Panc1 (cell line): Measurements from ENCODE around the gene WDR83. TPM values are rescaled to one million over a fixed set of nuclear protein-coding genes. Genes with fewer than 3 reads are reported as not detected.
A peak's percentile ranks its signal among the peaks of the same experiment; 100 is the strongest.

ENCODE experiments used
- ATAC-seq: fragments of 200-7000 bp; cut with Tn5 transposase; 2 replicates; pipeline ENCODE4 v1.9.1; 2020; ENCODE audit warnings: mild to moderate bottlenecking, moderate library complexity
- BruUV-seq: library from RNA; stranded (reverse); fragments of 400-500 nt; replicated peaks from 2 replicates; lab custom pipeline; 2021; lab: Mats Ljungman, UMichigan
- CTCF ChIA-PET: fragments of 300-600 bp; sonication (Branson Sonifier 250); formaldehyde crosslinking; loops from one replicate; lab custom pipeline; 2022; ENCODE audit warnings: antibody characterized with exemption; lab: Charles Lee
- POLR2A ChIA-PET: fragments of 300-600 bp; sonication (Branson Sonifier 250); formaldehyde crosslinking; loops from one replicate; lab custom pipeline; 2022; ENCODE audit warnings: antibody characterized with exemption; lab: Charles Lee
- DNase-seq: peaks from one replicate; pipeline ENCODE4 v3.0.0-alpha.2; 2010; ENCODE audit warnings: low read depth, low spot score
- H3K27ac ChIP-seq: 2 replicates; pipeline ENCODE4 v1.5.1; 2011; ENCODE audit warnings: mild to moderate bottlenecking, low read length, inconsistent platforms
- H3K27me3 ChIP-seq: fragments of 200-500 bp; sonication (Bioruptor generic); 2 replicates; pipeline ENCODE4 v1.6.0; 2014; ENCODE audit warnings: low read length, inconsistent platforms; ENCODE audit not compliant: control insufficient read depth, insufficient read depth
- H3K36me3 ChIP-seq: fragments of 200-500 bp; sonication (Bioruptor generic); 2 replicates; pipeline ENCODE4 v1.5.1; 2014; ENCODE audit warnings: inconsistent platforms, mild to moderate bottlenecking, low read length, moderate library complexity; ENCODE audit not compliant: control insufficient read depth, insufficient read depth
- H3K4me1 ChIP-seq: 2 replicates; pipeline ENCODE4 v1.5.1; 2011; ENCODE audit warnings: inconsistent platforms, mild to moderate bottlenecking, low read length, moderate library complexity; ENCODE audit not compliant: control insufficient read depth, insufficient read depth
- H3K4me3 ChIP-seq, 2 experiments: 2 replicates each; pipeline ENCODE4 v1.5.1; 2011 to 2012; ENCODE audit warnings: low read depth in 2 of 2, low read length in 2 of 2, mild to moderate bottlenecking in 2 of 2, inconsistent platforms in 1 of 2, moderate library complexity in 1 of 2
- H3K9me3 ChIP-seq: fragments of 200-500 bp; sonication (Bioruptor generic); 2 replicates; pipeline ENCODE4 v1.5.1; 2014; ENCODE audit warnings: low read depth, mild to moderate bottlenecking, inconsistent platforms, low read length, moderate library complexity; ENCODE audit not compliant: control insufficient read depth, insufficient read depth
- CTCF ChIP-seq: fragments of 450-650 bp; IDR thresholded peaks from 2 replicates; pipeline ENCODE4 v1.5.1; 2017; ENCODE audit warnings: mild to moderate bottlenecking
- POLR2AphosphoS5 ChIP-seq: IDR thresholded peaks from 2 replicates; pipeline ENCODE4 v1.6.1; 2012; ENCODE audit warnings: mild to moderate bottlenecking, low read depth, low read length, moderate library complexity
- REST ChIP-seq, 2 experiments: IDR thresholded peaks; 2 replicates each; pipeline ENCODE4 v1.6.1; 2011 to 2012; ENCODE audit warnings: low read depth in 2 of 2, control low read depth in 1 of 2, low read length in 1 of 2, mild to moderate bottlenecking in 1 of 2, moderate library complexity in 1 of 2; ENCODE audit not compliant: insufficient read depth in 1 of 2
- SIN3A ChIP-seq: IDR thresholded peaks from 2 replicates; pipeline ENCODE4 v1.6.1; 2012; ENCODE audit warnings: low read depth, mild to moderate bottlenecking, low read length, moderate library complexity, borderline replicate concordance; ENCODE audit not compliant: insufficient read depth
- TCF7L2 ChIP-seq: IDR thresholded peaks from 2 replicates; pipeline ENCODE4 v1.6.1; 2011; ENCODE audit warnings: mild to moderate bottlenecking, low read depth, low read length, inconsistent platforms
- in situ Hi-C: cut with HindIII; loops from 2 replicates; pipeline ENCODE4 v1.10.0; 2016; ENCODE audit warnings: low sequenced_read_pairs, low pct_unique_long_range_greater_than_20kb
- intact Hi-C: fragments of 100-400 bp; cut with micrococcal nuclease; formaldehyde crosslinking; loops from one replicate; pipeline ENCODE4 v1.10.0; 2022; ENCODE audit not compliant: unreplicated experiment
- total RNA-seq: library from RNA; stranded (reverse); gene quantifications from one replicate; pipeline ENCODE4 v1.2.1, GENCODE V29; 2021; ENCODE audit not compliant: unreplicated experiment

WDR83 gene
- total RNA-seq, 1 experiment from 2014 or later, result 10.8 TPM

DNA sequence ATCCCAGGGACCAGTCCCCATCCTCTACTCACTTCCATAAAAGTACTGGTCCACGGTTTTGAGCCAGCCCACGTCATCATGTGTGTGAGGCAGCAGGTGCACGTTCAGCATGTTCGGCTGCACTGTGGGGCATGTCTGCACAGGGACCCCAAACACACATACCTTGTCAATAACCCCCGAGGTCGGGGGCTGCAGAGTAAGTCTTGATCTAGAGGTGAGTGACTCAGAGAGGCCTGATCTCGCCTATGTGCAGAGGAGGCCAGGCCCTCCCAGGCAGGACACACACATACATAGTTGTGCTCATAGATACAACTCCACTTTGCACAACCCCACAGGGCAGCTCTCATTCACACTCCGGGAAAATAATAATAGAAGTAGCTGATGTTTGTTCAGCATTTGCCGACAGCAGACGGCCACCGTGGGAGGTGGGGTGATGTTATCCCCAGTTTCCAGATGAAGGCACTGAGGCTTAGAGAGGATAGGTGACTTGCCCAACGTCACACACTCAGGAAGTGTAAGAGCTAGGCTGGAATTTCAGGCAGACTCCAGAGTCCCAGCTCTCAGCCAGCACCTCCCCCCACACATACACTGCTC, 839 bp upstream of the WDR83 start:
- DNase-seq (no peak), ATAC-seq (no peak)
- in situ Hi-C loops, result no loop called here
- Histone ChIP-seq H3K27me3 (no peaks in the 10 kb centered on the region), H3K27ac (peak overlapping the region; percentile 79), H3K36me3 (peaks cover 3% of the 10 kb centered on the region; the same call in 1 of the 2 replicates), H3K9me3 (no peaks in the 10 kb centered on the region), H3K4me1 (peaks cover 3% of the 10 kb centered on the region), H3K4me3 (peak overlapping the region; percentile 82 to 84)
- CTCF ChIA-PET, result no interaction called here
- POLR2A ChIA-PET, result no interaction called here
- intact Hi-C loops, result no loop called here
- TF ChIP-seq TCF7L2, result no peak
- BruUV-seq, result no TSS peak

DNA sequence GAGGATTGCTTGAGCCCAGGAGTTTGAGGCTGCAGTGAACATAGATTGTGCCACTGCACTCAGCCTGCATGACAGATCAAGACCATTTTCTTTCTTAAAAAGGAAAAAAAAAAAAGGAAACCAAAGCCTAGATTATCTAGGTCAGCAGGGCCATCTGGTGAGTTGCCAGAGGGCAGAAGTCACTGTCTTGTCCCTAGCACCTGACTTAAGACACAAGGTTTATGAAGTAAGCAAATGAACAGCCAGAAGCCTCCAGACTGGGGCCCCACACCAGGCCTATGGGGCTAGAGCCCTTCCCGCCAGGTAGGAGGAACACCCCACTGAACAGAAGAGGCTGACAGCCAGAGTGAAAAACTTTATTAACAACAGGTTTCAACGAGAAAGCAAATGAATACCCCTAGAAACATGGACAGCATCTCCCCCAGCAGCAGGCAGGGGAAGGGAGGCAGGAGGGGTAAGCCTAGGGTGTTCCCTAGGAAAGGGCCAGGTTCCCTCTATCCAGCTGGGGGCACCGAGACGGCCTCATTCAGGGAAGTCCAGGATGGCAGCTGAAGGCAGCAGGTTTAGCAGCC, 1.2 kb downstream of the WDR83 start:
- Histone ChIP-seq H3K4me3 (peak overlapping the region in 1 of 2 experiments; percentile 93; a peak in 2 of 4 replicates), H3K27ac (no peak overlapping the region), H3K27me3 (no peaks in the 10 kb centered on the region), H3K9me3 (no peaks in the 10 kb centered on the region), H3K36me3 (peaks cover 3% of the 10 kb centered on the region; the same call in 1 of the 2 replicates), H3K4me1 (peaks cover 3% of the 10 kb centered on the region)
- ATAC-seq, result no peak
- intact Hi-C loops, result no loop called here
- DNase-seq, result no peak
- no TSS peak for BruUV-seq
- ChIA-PET CTCF (no interaction called here), POLR2A (no interaction called here)
- TF ChIP-seq POLR2AphosphoS5 (no peak), CTCF (no peak), SIN3A (no peak), REST (IDR thresholded peaks at IDR 0.05; ENCODE audit: insufficient read depth in 1 of 2, low read depth in 2 of 2, low read length in 1 of 2) (no peak), TCF7L2 (no peak)
- in situ Hi-C loops, result no loop called here

GRCh38 chr19:12668346-12668745, 1.7 kb downstream of the WDR83 start:
- Histone ChIP-seq H3K27me3 (no peaks in the 10 kb centered on the region), H3K27ac (peak overlapping the region; percentile 98), H3K36me3 (peaks cover 3% of the 10 kb centered on the region; the same call in 1 of the 2 replicates), H3K9me3 (no peaks in the 10 kb centered on the region), H3K4me3 (peak overlapping the region; percentile 87 to 93), H3K4me1 (peaks cover 3% of the 10 kb centered on the region)
- no peak for DNase-seq
- no peak for ATAC-seq
- TF ChIP-seq CTCF, result no peak
- no peak for TF ChIP-seq TCF7L2
- no peak for TF ChIP-seq POLR2AphosphoS5
- no peak for TF ChIP-seq SIN3A
- TF ChIP-seq REST (IDR thresholded peaks at IDR 0.05; ENCODE audit: insufficient read depth in 1 of 2, low read depth in 2 of 2, low read length in 1 of 2), result no peak
- intact Hi-C loops, result no loop called here
- no TSS peak for BruUV-seq
- ChIA-PET POLR2A (no interaction called here), CTCF (no interaction called here)
- in situ Hi-C loops, result no loop called here
